HUES64 (cell line): ENCODE results near the gene PCCA.

Experiments used
- H3K27ac ChIP-seq: 2 replicates; pipeline ENCODE4 v1.7.0; 2013; ENCODE audit warnings: low read depth, low read length, inconsistent platforms
- H3K27me3 ChIP-seq: 2 replicates; pipeline ENCODE4 v1.6.1; 2013; ENCODE audit warnings: mild to moderate bottlenecking, low read length; ENCODE audit not compliant: insufficient read depth
- H3K36me3 ChIP-seq: 2 replicates; pipeline ENCODE4 v1.6.1; 2013; ENCODE audit warnings: mild to moderate bottlenecking, low read length; ENCODE audit not compliant: insufficient read depth
- H3K4me1 ChIP-seq: 2 replicates; pipeline ENCODE4 v1.6.1; 2013; ENCODE audit warnings: mild to moderate bottlenecking, low read length, moderate library complexity; ENCODE audit not compliant: insufficient read depth
- H3K4me3 ChIP-seq: 2 replicates; pipeline ENCODE4 v1.5.1; 2013; ENCODE audit warnings: mild to moderate bottlenecking, low read length, moderate library complexity
- H3K9ac ChIP-seq: 2 replicates; pipeline ENCODE4 v1.6.1; 2013; ENCODE audit warnings: mild to moderate bottlenecking, low read depth, low read length
- H3K9me3 ChIP-seq: 2 replicates; pipeline ENCODE4 v1.6.1; 2013; ENCODE audit warnings: low read depth, low read length; ENCODE audit not compliant: insufficient read depth
- WGBS: fragments of 150-250, 120-280 bp; methylation state at CpG from one replicate; pipeline ENCODE4 v1.1.7; 2013; ENCODE audit warnings: missing lambda C conversion rate; 5-methylcytosine and 5-hydroxymethylcytosine counted together

Gene PCCA

GRCh38 chr13:100423375-100423774, 334.5 kb downstream of the PCCA start:
- Histone ChIP-seq H3K4me3 (no peak overlapping the region), H3K9me3 (no peaks in the 10 kb centered on the region), H3K27ac (no peak overlapping the region), H3K27me3 (no peaks in the 10 kb centered on the region), H3K9ac (no peak overlapping the region), H3K4me1 (no peaks in the 10 kb centered on the region), H3K36me3 (0 out of 2 replicates have a peak, but pooled peaks cover 4% of the 10 kb centered on the region)
- 97% methylated on average over 2 of the region's 2 CpGs for WGBS

DNA sequence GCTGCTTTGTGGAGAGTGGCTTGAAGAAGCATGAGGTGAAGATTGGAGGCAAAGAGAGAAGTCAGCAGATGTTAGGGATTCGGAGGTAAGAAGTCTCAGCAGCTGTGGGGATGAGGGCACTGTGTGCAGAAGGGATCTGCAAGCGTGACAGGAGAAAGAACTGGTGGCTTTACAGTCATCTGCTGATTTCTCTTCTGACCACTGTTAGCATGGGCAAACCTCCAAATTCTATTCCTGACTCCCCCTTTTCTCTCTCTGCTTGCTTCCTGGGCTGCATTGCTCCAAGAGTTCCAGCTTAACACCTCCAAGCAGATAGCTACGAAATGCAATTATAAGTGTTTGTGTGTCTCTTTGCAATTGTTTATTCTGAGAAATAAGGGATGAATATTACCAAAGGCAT, 340.1 kb downstream of the PCCA start:
- no peaks in the 10 kb centered on the region for H3K4me1 ChIP-seq
- H3K36me3 ChIP-seq: peaks cover 11% of the 10 kb centered on the region; the same call in 1 of the 2 replicates
- H3K4me3 ChIP-seq: no peak overlapping the region
- H3K27me3 ChIP-seq: no peaks in the 10 kb centered on the region
- no peak overlapping the region for H3K27ac ChIP-seq
- H3K9ac ChIP-seq: no peak overlapping the region
- no peaks in the 10 kb centered on the region for H3K9me3 ChIP-seq
- WGBS: 93% methylated on average over 3 of the region's 3 CpGs

GRCh38 chr13:100432611-100433010, 343.7 kb downstream of the PCCA start:
- Histone ChIP-seq H3K9me3 (no peaks in the 10 kb centered on the region), H3K36me3 (peaks cover 7% of the 10 kb centered on the region; the same call in 1 of the 2 replicates), H3K4me1 (no peaks in the 10 kb centered on the region), H3K27ac (no peak overlapping the region), H3K4me3 (no peak overlapping the region), H3K27me3 (no peaks in the 10 kb centered on the region), H3K9ac (no peak overlapping the region)
- 100% methylated on average over 2 of the region's 2 CpGs for WGBS

DNA sequence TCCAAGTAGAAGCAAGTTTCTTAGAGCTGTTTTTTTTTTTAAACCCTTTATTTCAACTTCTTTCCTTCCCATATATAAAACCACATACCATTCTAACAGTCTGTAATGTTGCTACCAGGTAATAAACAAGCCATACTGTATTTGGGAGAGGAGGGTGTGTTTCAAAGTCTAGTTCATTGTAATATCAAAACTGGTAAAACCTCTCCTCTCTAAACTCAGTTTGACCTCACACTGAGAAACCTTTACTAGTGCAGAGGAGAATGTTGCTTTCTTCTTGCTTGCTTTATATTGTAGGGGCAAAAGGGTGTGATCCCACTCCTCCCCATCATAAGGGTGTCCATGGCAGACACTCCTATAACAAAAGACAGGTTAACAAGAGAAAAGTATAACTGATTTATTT, 344.6 kb downstream of the PCCA start:
- Histone ChIP-seq H3K9ac (no peak overlapping the region), H3K4me3 (no peak overlapping the region), H3K36me3 (peaks cover 7% of the 10 kb centered on the region; the same call in 1 of the 2 replicates), H3K27me3 (no peaks in the 10 kb centered on the region), H3K9me3 (no peaks in the 10 kb centered on the region), H3K27ac (no peak overlapping the region), H3K4me1 (peaks cover 2% of the 10 kb centered on the region)

- Histone ChIP-seq H3K36me3 (peaks cover 4% of the 10 kb centered on the region; the same call in 1 of the 2 replicates), H3K4me3 (no peak overlapping the region), H3K27ac (no peak overlapping the region), H3K9me3 (no peaks in the 10 kb centered on the region), H3K9ac (no peak overlapping the region), H3K4me1 (peaks cover 9% of the 10 kb centered on the region), H3K27me3 (no peaks in the 10 kb centered on the region)
- WGBS: 92% methylated on average over 5 of the region's 5 CpGs
These were observed 345.3 kb downstream of the PCCA start for GRCh38 chr13:100434010-100434763.

DNA sequence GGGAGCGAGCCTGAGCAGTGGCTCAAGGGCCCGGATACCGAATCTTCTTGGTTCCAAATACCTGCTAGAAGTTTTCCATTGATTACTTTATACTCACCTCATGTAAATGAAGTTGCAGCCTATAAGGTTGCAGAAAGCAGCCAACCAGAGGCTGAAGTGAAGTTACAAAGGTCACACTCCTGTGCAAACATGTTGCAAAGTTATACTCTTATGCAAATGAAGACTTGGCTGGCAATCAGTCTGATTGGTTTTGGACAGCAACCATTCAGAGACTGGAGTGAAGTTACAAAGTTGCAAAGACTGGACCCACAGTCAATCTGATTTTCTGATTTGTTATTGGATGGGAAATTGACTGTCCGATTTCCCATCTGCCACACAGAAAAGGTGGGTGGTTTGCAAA, 347.2 kb downstream of the PCCA start:
- Histone ChIP-seq H3K27ac (no peak overlapping the region), H3K9ac (no peak overlapping the region), H3K27me3 (no peaks in the 10 kb centered on the region), H3K9me3 (no peaks in the 10 kb centered on the region), H3K36me3 (no peaks in the 10 kb centered on the region), H3K4me3 (no peak overlapping the region), H3K4me1 (peaks cover 28% of the 10 kb centered on the region)
- 95% methylated on average over 4 of the region's 4 CpGs for WGBS

DNA sequence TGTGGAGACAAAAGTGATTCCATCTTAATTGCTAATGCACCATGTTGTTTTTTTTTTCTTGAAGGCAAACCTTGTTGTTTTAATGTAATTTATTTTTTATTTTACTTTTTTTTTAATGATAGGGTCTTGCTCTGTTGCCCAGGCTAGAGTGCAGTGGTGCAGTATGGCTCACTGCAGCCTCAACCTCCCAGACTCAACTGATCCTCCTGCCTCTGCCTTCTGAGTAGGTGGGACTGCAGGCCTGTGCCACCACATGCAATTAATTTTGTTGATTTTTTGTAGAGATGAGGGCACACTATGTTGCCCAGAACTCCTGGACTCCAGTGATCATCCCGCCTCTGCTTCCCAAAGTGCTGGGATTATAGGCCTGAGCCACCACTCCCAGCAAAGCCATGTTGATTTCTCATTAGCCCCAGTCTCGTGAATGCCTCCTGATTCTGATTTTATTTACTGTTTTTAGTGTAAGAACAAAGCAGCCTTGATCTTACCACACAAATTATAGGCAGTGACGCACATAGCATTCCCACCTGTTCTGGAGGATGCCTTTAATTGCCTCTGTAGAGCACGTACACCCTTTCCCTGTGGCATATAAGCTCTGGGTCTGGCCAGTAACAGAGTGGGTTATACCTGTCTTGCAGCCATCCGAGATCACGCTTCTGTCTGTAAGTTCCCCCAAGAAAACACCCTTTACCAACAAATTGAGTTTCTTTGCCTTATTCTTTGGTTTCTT, 349.3 kb downstream of the PCCA start:
- H3K4me1 ChIP-seq: peaks cover 33% of the 10 kb centered on the region
- H3K36me3 ChIP-seq: no peaks in the 10 kb centered on the region
- H3K9ac ChIP-seq: no peak overlapping the region
- H3K4me3 ChIP-seq: no peak overlapping the region
- no peaks in the 10 kb centered on the region for H3K9me3 ChIP-seq
- 93% methylated on average over 6 of the region's 6 CpGs for WGBS
- H3K27ac ChIP-seq: peak overlapping the region; percentile 75; the same call in 1 of the 2 replicates
- H3K27me3 ChIP-seq: no peaks in the 10 kb centered on the region

DNA sequence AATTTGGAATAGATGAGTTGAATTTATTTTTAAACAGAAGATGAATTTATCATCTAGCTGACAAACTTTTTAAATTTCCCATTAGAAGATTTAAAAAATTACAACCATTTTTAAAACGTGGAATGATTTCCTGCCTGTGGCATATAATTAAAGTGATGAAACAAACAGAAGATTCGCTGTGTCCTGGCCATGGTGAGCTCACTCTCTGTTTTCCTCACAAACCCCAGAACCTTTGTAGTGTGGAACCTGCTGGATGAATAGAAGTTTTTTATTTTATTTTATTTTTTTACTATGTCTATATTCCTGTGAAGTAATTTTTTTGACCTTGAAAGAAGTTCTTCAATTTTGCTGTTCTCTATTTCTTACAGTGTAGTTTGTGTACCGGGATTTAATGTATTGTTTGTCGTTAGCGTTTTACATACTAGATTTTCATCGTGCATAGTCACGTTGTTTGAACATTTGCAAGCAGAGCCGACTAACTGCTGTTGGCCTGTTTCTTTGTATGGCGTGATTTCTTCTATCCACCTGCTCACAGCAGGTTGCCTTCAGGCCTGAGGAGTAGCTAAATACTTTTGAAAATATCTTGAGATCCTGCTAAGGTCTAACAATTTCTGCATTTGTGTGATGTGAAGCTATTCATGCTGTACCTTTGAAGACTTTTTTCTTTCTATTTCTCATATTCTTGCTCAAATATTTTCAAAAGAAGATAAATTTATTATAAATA, 350.5 kb downstream of the PCCA start:
- Histone ChIP-seq H3K9me3 (no peaks in the 10 kb centered on the region), H3K4me3 (no peak overlapping the region), H3K27me3 (no peaks in the 10 kb centered on the region), H3K36me3 (no peaks in the 10 kb centered on the region), H3K27ac (peak overlapping the region; percentile 75; the same call in 1 of the 2 replicates), H3K9ac (no peak overlapping the region), H3K4me1 (peaks cover 33% of the 10 kb centered on the region)
- WGBS: 26% methylated on average over 8 of the region's 9 CpGs

DNA sequence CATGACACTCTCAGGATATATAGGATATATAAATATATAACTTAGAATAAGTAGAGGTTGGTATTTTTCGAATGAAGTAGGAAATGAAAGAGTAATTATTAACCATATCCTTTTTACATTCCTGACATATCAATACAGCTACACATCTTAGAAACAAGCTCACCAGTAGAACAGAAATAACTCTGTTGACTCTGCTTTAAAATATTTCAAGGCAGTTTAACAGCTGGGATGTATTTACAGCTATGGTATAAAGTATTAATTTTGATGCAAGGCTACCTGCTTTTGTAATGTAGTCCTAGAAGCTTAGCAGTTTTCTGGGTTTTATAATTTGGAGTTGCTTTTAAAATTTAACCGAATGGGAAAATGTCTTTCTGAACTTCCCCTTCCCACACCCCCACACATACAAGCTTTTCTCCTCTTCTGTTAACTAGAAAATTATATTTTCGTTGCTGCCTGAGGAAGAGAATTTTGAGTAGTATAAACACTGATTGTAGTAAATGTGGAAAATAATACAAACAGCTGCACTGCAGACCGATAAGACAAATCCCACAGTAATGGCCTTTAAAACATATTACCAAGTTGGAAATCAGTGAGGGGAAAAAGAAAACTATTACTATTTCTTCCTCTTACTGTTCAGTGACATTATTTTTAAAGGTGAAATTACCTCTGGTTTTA, 352.0 kb downstream of the PCCA start:
- H3K4me3 ChIP-seq: no peak overlapping the region
- peak overlapping the region; percentile 42; the same call in 1 of the 2 replicates for H3K27ac ChIP-seq
- WGBS: no CpG with 5 or more reads among the region's 4 CpGs
- H3K27me3 ChIP-seq: no peaks in the 10 kb centered on the region
- peak overlapping the region; percentile 17; the same call in 1 of the 2 replicates for H3K9ac ChIP-seq
- peaks cover 37% of the 10 kb centered on the region for H3K4me1 ChIP-seq
- H3K36me3 ChIP-seq: no peaks in the 10 kb centered on the region
- no peaks in the 10 kb centered on the region for H3K9me3 ChIP-seq

DNA sequence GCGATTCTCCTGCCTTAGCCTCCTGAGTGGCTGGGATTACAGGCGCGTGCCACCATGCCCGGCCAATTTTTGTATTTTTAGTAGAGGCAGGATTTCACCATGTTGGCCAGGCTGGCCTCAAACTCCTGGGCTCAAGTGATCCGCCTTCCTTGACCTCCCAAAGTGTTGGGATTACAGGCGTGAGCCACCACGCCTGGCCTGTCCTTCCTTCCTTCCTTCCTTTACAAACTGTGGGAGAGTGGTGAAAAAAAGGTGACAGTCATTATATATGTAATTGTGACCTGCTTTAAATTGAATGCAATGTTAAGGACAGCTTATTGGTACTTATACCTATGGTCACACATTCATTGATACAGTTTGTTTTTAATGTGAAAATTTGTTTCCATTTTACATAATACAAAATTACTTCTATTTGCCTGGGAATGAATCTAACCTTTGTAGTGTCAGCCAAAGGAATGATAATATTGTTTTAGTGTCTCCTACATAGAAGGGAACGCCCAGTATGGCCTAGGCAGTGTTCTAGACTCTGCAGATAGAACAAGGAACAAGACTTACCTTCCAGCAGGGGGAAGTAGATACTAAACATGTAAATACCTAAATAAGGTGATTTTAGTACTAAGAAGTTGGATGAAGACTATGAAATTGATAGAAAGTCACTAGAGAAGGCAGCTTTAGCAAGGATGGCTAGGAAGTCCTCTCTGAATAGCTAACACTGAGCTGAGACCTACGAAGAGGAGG, 353.4 kb downstream of the PCCA start:
- no peak overlapping the region for H3K4me3 ChIP-seq
- no peaks in the 10 kb centered on the region for H3K27me3 ChIP-seq
- no peak overlapping the region for H3K27ac ChIP-seq
- WGBS: 93% methylated on average over 9 of the region's 9 CpGs
- peaks cover 37% of the 10 kb centered on the region for H3K4me1 ChIP-seq
- no peak overlapping the region for H3K9ac ChIP-seq
- H3K9me3 ChIP-seq: no peaks in the 10 kb centered on the region
- H3K36me3 ChIP-seq: no peaks in the 10 kb centered on the region
